DND-41 (cell line): Measurements from ENCODE around the gene GMFB.

Experiments used
- CTCF ChIP-seq: IDR thresholded peaks from 2 replicates; pipeline ENCODE4 v1.5.1; 2012; ENCODE audit warnings: borderline replicate concordance, low read length, moderate library complexity, mild to moderate bottlenecking; ENCODE audit not compliant: poor library complexity, severe bottlenecking; ENCODE audit errors: extremely low read depth
- EZH2 ChIP-seq: IDR thresholded peaks from 3 replicates; pipeline ENCODE4 v1.6.1; 2012; ENCODE audit warnings: borderline replicate concordance, low read depth, mild to moderate bottlenecking, moderate library complexity, low read length, inconsistent platforms; ENCODE audit not compliant: severe bottlenecking

GRCh38 chr14:54465654-54466053 is 23.1 kb downstream of the GMFB start:
- TF ChIP-seq CTCF (no peak), EZH2 (no peak)
